Activated CD4-positive, alpha-beta T cell treated with anti-CD3 and anti-CD28 coated beads, Interleukin-2, Interleukin-6, amounts not matched to agents 100 ng/mL and 50 ng/mL, durations not matched to agents 16 hours and 8 hours (primary cell): ENCODE results near the gene DDX54.
"Not testable (repeated sequence)": the region's sequence is repeated elsewhere in the genome, so short reads cannot be mapped to it uniquely, and the experiment has no call there.

Experiments
- DNase-seq: peaks from one replicate; pipeline ENCODE4 v3.0.0-alpha.2; 2020

DDX54 gene

GRCh38 chr12:113136990-113137511 lies 48.2 kb downstream of the DDX54 start:
- DNase-seq = no peak

DNA sequence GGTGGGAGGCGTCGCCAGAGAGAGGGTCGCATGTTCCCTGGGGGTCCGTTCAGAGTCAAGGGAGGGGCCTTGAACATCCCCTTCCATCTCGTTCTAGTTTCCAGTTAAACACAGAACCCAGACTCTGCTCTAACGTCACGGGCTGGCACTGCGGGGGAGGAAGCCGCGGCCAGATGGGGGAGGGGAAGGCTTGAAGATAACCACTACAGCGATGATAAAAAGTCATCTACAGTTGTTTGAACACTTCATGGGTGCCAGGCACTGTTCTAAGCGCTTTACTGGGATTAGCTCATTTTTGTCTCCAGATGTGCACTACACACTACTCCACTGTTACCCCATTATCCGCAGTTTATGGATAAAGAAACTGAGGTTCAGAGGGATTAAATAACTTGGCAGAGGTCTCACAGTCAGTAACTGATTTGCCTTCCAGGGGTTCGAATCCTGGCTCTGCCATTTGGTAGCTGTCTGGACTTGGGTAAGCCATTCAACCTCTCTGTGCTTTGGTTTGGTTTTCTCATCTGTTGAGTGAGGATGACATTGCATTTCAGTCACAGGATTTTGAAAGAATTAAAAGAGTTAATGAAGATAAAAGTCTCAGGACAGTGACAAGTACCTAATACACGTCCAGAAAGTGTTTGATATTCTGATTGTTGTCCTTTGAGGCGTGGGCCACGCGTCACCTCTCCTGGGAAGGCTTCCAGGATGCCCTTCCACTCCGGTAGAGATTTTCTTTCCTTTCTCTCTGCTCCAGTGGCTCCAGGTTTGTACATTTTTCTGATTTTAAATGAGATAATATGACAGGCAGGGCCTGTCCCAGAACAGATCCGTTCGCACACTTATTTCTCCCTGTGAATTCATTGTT lies 48.9 kb downstream of the DDX54 start:
- DNase-seq = peak; percentile 41

DNA sequence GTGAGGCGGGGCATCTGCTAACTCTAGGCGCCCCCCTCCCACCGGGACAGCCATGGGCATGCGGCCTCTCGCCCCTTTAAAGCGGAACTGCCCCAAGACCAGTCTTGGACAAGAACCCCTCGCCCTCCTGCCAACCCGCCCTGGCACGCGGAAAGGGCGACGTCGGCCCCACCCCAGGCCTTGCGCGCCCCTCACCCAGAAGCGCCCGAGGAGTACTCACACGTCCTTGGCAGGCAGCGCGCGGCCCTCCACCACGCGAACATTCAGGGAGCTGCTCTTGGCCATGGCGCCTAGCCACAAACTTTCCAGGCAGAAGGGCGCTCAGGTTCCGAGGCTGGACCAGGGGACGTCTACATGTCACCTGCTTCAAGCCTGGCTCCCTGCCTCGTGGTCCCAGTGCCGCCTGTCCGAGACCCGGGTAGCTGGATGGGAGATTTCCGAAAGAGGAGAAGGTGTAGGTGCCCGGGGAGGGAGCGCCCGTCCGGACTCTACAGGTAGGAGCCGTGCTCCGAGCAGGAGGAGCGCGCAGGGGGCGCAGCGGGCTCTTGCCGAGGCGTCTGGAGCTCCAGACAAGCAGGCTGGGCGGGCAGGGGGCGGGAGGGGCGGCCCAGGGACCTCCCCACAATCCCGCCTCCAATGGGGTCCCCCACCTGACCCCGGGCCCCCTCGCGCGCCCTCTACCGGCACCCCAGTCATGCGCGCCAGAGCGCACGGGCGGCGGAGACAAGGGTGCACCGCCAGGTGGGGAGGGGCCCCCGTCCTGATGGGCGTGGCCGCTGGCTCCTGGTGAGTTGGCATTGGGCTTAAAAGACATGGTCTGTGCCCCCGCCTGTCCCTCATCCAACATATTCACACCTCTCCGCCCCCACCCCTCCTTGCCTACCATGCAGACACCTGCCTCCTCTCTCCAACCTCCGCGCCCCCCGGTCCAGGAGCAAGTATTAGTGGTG lies 49.8 kb downstream of the DDX54 start, which contains the start of gene RASAL1:
TSS of gene RASAL1 (minus strand) at position 584 of the 950 bp plus-strand sequence. CDS start at position 285, 299 bp downstream.
- peak; percentile 79 for DNase-seq

DNA sequence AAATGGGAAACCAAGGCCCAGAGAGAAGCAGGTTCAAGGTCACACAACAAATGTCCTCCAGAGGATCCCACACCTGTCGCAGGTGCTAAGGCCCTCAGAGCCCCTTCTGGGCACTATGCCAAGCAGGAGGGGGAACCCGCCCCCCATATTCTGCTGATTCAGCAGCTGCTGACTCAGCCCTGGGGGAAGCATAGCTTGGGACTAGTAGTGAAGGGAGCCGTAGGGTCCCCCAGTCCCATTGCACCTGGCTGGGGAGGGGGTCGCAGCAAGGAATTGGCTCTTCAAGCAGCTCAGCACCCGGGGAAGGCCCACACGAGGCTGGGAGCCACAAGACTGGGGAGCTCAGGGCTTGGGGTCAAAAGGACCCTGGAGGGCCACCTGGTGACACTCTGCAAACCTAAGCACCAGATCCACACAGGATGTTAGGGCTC lies 50.7 kb downstream of the DDX54 start:
- DNase-seq = no peak

GRCh38 chr12:113134071-113134470 lies 51.2 kb downstream of the DDX54 start:
- no peak for DNase-seq

GRCh38 chr12:113133666-113134065 lies 51.6 kb downstream of the DDX54 start:
- no peak for DNase-seq

GRCh38 chr12:113133036-113133435 lies 52.2 kb downstream of the DDX54 start:
- DNase-seq = no peak

DNA sequence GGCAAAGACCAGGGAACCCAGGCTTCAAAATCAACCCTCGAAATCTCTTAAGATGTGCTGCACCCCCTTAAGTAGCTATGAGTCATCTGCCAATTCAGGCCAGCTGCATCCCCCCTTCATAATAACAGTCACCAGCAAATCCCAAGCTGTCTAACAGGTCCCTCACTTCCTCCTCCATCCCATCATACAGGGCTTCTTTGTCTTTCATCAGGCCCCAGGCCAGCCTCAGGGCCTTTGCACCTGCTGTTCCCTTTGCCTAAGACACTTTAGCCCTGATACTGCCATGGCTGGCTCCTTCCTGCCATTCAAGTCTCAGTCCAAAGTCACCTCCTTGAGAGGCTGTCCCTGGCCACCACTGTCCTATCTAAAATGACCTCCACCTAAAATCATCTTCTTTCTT lies 53.7 kb downstream of the DDX54 start:
- no peak for DNase-seq

GRCh38 chr12:113130457-113131135 lies 54.7 kb downstream of the DDX54 start:
- no peak for DNase-seq

- no peak for DNase-seq
Observed at GRCh38 chr12:113129664-113130456, 55.4 kb downstream of the DDX54 start.

GRCh38 chr12:113128802-113129663 lies 56.2 kb downstream of the DDX54 start:
- no peak for DNase-seq

DNA sequence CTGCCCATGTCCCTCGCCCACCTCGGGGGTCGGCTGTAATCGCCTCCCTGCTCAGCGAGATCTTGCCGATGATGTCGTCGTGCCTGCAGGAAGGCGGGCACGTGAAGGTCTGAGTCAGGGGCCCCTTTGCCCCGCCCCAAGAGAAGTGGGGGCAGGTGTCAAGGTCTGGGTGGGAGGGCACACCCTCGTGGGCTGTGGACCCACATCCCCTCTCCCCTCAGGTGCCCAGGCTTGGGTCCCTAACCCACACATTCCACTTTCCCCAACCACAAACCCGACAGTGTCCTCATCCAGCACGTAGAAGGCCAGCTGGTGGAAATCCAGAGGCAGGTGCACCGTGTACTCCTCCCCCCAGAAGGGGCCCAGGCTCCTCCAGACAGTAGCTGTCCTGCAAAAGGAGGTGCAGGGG lies 57.5 kb downstream of the DDX54 start:
- DNase-seq = no peak

GRCh38 chr12:113120670-113121370 lies 64.5 kb downstream of the DDX54 start:
- DNase-seq = no peak

- DNase-seq = no peak
Observed at GRCh38 chr12:113119980-113120669, 65.2 kb downstream of the DDX54 start.

DNA sequence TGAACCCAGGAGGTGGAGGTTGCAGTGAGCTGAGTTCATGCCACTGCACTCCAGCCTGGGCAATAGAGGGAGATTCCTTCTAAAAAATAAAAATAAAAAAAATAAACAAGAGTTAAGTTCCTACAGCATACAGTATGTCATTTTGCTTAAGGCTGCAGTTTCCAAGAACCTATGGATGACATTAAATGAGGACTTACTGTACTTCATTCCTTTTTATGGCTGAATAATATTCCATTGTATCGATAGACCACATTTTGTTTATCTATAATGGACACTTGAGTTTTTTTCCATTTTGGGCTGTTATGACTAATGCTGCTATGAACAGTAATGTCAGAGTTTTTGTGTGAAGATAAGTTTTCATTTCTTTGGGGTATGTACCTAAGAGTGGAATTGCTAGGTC lies 67.1 kb downstream of the DDX54 start:
- DNase-seq = no peak

- DNase-seq = not testable (repeated sequence)
Observed at GRCh38 chr12:113117684-113118083, 67.6 kb downstream of the DDX54 start.

DNA sequence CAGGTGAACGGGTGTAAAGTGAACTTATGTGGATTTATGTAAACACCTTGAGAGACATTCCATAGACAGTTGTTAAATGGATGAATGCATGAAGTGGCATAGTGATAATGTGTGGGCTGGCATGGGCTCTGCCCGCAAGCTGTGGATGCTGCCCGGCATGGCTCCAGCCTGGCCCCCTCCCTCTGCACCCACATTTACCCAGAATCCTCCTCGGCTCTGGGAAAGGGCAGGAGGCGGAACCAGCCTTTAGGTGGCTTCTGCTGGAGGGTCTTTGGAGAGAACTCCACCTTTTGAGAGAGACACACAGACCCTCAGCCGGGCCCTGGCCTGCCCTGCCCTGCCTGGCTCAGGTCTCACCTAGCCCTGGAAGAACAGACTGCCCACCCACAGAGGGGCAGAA lies 68.4 kb downstream of the DDX54 start:
- no peak for DNase-seq

DNA sequence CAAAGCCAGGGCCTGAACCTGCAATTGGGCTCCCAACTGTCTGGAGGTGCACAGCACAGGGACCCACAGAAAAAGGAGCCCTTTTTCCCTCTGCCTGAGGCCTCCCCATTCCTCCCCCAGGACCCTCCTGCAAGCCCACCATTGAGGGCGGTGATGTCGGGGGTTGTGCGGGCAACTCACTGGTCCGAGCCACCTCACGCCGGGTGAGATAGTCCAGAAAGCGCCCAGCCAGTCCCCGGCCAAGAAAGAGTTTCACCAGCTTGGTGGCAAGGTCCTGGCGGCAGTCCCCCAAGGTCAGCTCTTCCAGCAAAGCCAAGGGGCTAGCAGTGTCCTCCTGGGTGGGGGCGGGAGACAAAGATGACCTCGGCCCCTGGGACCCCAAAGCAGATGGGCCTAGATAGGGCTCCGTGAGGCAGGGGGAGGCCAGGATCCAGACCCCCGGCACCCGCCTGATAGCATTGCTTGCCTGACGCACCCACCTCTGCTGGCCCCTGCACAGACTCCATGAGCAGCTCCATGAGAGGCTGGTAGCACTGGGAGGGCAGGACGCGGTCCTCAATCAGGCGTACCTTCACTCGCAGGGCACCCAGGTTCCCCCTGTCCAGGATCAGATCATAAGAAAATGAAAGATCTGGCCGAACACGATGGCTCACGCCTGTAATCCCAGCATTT lies 69.7 kb downstream of the DDX54 start:
- no peak for DNase-seq
